ENCODE results near the gene CCDC188.

The CCDC188 gene

GRCh38 chr22:20192293-20192971 is 41.6 kb upstream of the CCDC188 start:
- Histone ChIP-seq H3K4me1 (ENCODE audit: control insufficient read depth, insufficient read depth, low read length) (no peaks in the 10 kb centered on the region), H3K36me3 (ENCODE audit: control insufficient read depth, insufficient read depth, low read length) (no peaks in the 10 kb centered on the region), H3K9ac (ENCODE audit: low read length) (no peak overlapping the region), H3K27me3 (ENCODE audit: control insufficient read depth, insufficient read depth, low read length) (no peaks in the 10 kb centered on the region), H3K9me3 (ENCODE audit: control insufficient read depth, low read length) (no peaks in the 10 kb centered on the region), H3K4me3 (ENCODE audit: low read length) (no peak overlapping the region)

- Histone ChIP-seq H3K9ac (ENCODE audit: low read length) (no peak overlapping the region), H3K27me3 (ENCODE audit: control insufficient read depth, insufficient read depth, low read length) (no peaks in the 10 kb centered on the region), H3K4me3 (ENCODE audit: low read length) (no peak overlapping the region), H3K4me1 (ENCODE audit: control insufficient read depth, insufficient read depth, low read length) (no peaks in the 10 kb centered on the region), H3K36me3 (ENCODE audit: control insufficient read depth, insufficient read depth, low read length) (no peaks in the 10 kb centered on the region), H3K9me3 (ENCODE audit: control insufficient read depth, low read length) (no peaks in the 10 kb centered on the region)
Observed at GRCh38 chr22:20191803-20192202, 40.9 kb upstream of the CCDC188 start.

GRCh38 chr22:20191000-20191515 is 40.2 kb upstream of the CCDC188 start:
- H3K36me3 ChIP-seq (ENCODE audit: control insufficient read depth, insufficient read depth, low read length) = no peaks in the 10 kb centered on the region
- no peak overlapping the region for H3K4me3 ChIP-seq (ENCODE audit: low read length)
- no peaks in the 10 kb centered on the region for H3K9me3 ChIP-seq (ENCODE audit: control insufficient read depth, low read length)
- no peak overlapping the region for H3K9ac ChIP-seq (ENCODE audit: low read length)
- no peaks in the 10 kb centered on the region for H3K27me3 ChIP-seq (ENCODE audit: control insufficient read depth, insufficient read depth, low read length)
- no peaks in the 10 kb centered on the region for H3K4me1 ChIP-seq (ENCODE audit: control insufficient read depth, insufficient read depth, low read length)

GRCh38 chr22:20188567-20188877 is 37.7 kb upstream of the CCDC188 start:
- Histone ChIP-seq H3K9ac (ENCODE audit: low read length) (no peak overlapping the region), H3K36me3 (ENCODE audit: control insufficient read depth, insufficient read depth, low read length) (no peaks in the 10 kb centered on the region), H3K4me1 (ENCODE audit: control insufficient read depth, insufficient read depth, low read length) (no peaks in the 10 kb centered on the region), H3K9me3 (ENCODE audit: control insufficient read depth, low read length) (no peaks in the 10 kb centered on the region), H3K27me3 (ENCODE audit: control insufficient read depth, insufficient read depth, low read length) (no peaks in the 10 kb centered on the region), H3K4me3 (ENCODE audit: low read length) (no peak overlapping the region)

GRCh38 chr22:20187777-20188566 is 37.1 kb upstream of the CCDC188 start:
- H3K27me3 ChIP-seq (ENCODE audit: control insufficient read depth, insufficient read depth, low read length) = no peaks in the 10 kb centered on the region
- H3K4me3 ChIP-seq (ENCODE audit: low read length) = no peak overlapping the region
- no peak overlapping the region for H3K9ac ChIP-seq (ENCODE audit: low read length)
- H3K4me1 ChIP-seq (ENCODE audit: control insufficient read depth, insufficient read depth, low read length) = no peaks in the 10 kb centered on the region
- no peaks in the 10 kb centered on the region for H3K36me3 ChIP-seq (ENCODE audit: control insufficient read depth, insufficient read depth, low read length)
- H3K9me3 ChIP-seq (ENCODE audit: control insufficient read depth, low read length) = no peaks in the 10 kb centered on the region

GRCh38 chr22:20186871-20187546 is 36.2 kb upstream of the CCDC188 start:
- Histone ChIP-seq H3K4me3 (ENCODE audit: low read length) (no peak overlapping the region), H3K27me3 (ENCODE audit: control insufficient read depth, insufficient read depth, low read length) (no peaks in the 10 kb centered on the region), H3K9me3 (ENCODE audit: control insufficient read depth, low read length) (no peaks in the 10 kb centered on the region), H3K4me1 (ENCODE audit: control insufficient read depth, insufficient read depth, low read length) (no peaks in the 10 kb centered on the region), H3K36me3 (ENCODE audit: control insufficient read depth, insufficient read depth, low read length) (no peaks in the 10 kb centered on the region), H3K9ac (ENCODE audit: low read length) (no peak overlapping the region)

GRCh38 chr22:20186183-20186870 is 35.5 kb upstream of the CCDC188 start:
- H3K4me3 ChIP-seq (ENCODE audit: low read length) = no peak overlapping the region

GRCh38 chr22:20185750-20186149 is 34.9 kb upstream of the CCDC188 start:
- Histone ChIP-seq H3K27me3 (ENCODE audit: control insufficient read depth, insufficient read depth, low read length) (no peaks in the 10 kb centered on the region), H3K9me3 (ENCODE audit: control insufficient read depth, low read length) (no peaks in the 10 kb centered on the region), H3K4me1 (ENCODE audit: control insufficient read depth, insufficient read depth, low read length) (no peaks in the 10 kb centered on the region), H3K4me3 (ENCODE audit: low read length) (no peak overlapping the region), H3K9ac (ENCODE audit: low read length) (no peak overlapping the region), H3K36me3 (ENCODE audit: control insufficient read depth, insufficient read depth, low read length) (no peaks in the 10 kb centered on the region)

More at GRCh38 chr22:20186183-20186870, 35.5 kb upstream of the CCDC188 start:
- Histone ChIP-seq H3K4me1 (ENCODE audit: control insufficient read depth, insufficient read depth, low read length) (no peaks in the 10 kb centered on the region), H3K36me3 (ENCODE audit: control insufficient read depth, insufficient read depth, low read length) (no peaks in the 10 kb centered on the region), H3K9ac (ENCODE audit: low read length) (no peak overlapping the region), H3K27me3 (ENCODE audit: control insufficient read depth, insufficient read depth, low read length) (no peaks in the 10 kb centered on the region), H3K9me3 (ENCODE audit: control insufficient read depth, low read length) (no peaks in the 10 kb centered on the region)

GRCh38 chr22:20184501-20185165 is 33.8 kb upstream of the CCDC188 start:
- Histone ChIP-seq H3K4me3 (ENCODE audit: low read length) (no peak overlapping the region), H3K27me3 (ENCODE audit: control insufficient read depth, insufficient read depth, low read length) (no peaks in the 10 kb centered on the region), H3K4me1 (ENCODE audit: control insufficient read depth, insufficient read depth, low read length) (no peaks in the 10 kb centered on the region), H3K36me3 (ENCODE audit: control insufficient read depth, insufficient read depth, low read length) (no peaks in the 10 kb centered on the region), H3K9ac (ENCODE audit: low read length) (no peak overlapping the region), H3K9me3 (ENCODE audit: control insufficient read depth, low read length) (no peaks in the 10 kb centered on the region)

GRCh38 chr22:20183823-20184222 is 33.0 kb upstream of the CCDC188 start:
- Histone ChIP-seq H3K4me3 (ENCODE audit: low read length) (no peak overlapping the region), H3K4me1 (ENCODE audit: control insufficient read depth, insufficient read depth, low read length) (no peaks in the 10 kb centered on the region), H3K9ac (ENCODE audit: low read length) (no peak overlapping the region), H3K27me3 (ENCODE audit: control insufficient read depth, insufficient read depth, low read length) (no peaks in the 10 kb centered on the region), H3K36me3 (ENCODE audit: control insufficient read depth, insufficient read depth, low read length) (no peaks in the 10 kb centered on the region), H3K9me3 (ENCODE audit: control insufficient read depth, low read length) (no peaks in the 10 kb centered on the region)

- H3K9ac ChIP-seq (ENCODE audit: low read length) = no peak overlapping the region
Observed at GRCh38 chr22:20183101-20183500, 32.2 kb upstream of the CCDC188 start.

More at GRCh38 chr22:20183101-20183500, 32.2 kb upstream of the CCDC188 start:
- Histone ChIP-seq H3K4me3 (ENCODE audit: low read length) (no peak overlapping the region), H3K27me3 (ENCODE audit: control insufficient read depth, insufficient read depth, low read length) (no peaks in the 10 kb centered on the region), H3K36me3 (ENCODE audit: control insufficient read depth, insufficient read depth, low read length) (no peaks in the 10 kb centered on the region), H3K9me3 (ENCODE audit: control insufficient read depth, low read length) (no peaks in the 10 kb centered on the region), H3K4me1 (ENCODE audit: control insufficient read depth, insufficient read depth, low read length) (no peaks in the 10 kb centered on the region)

Measured in mucosa of stomach (tissue), 1 donor.